CD4-positive, alpha-beta T cell treated with Interferon alpha-2 for 1 hour (primary cell): ENCODE results near the gene RNF38.
A peak's percentile ranks its signal among the peaks of the same experiment; 100 is the strongest.
"Not testable (repeated sequence)": the region's sequence is repeated elsewhere in the genome, so short reads cannot be mapped to it uniquely, and the experiment has no call there.

ENCODE experiments used
- DNase-seq, 2 donors: peaks; one replicate each; pipeline ENCODE4 v3.0.0-alpha.2; 2020 to 2022

RNF38 gene

DNA sequence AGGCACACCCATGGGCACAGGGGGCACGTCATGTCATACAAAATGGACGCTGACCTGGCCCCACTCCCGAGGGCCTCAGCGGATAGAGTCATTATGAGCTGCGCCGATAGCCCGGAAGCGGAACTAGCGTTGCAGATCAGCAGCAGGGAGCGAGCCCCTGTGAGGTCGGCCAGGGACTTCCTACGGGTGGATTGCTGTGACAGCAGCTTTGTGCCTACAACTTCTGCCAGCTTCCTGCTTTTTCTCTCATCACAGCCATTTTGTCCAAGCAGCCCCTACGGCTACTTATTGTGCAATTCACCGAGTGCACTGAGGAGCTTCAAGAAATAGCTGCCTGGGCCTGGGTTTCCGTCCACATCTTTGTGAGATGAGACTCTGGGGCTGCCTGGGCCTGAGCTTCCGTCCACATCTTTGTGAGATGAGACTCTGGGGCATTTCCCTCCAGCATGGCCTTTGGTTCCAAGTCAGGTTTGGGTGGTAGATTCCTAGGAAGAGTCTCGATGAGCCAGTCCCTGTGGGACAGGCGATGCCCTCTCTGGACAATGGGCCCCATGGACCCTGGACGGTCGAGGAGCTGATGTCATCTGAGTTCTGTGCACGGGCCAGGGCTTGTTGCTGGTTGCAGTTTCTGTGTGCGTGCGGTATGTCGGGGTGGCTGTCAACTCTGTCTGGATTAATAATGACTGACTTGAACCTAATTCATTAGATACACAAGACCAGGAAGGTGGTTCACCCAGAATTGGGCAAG, 74.8 kb downstream of the RNF38 start:
- peak in 1 of 2 donors; percentile 1 for DNase-seq

DNA sequence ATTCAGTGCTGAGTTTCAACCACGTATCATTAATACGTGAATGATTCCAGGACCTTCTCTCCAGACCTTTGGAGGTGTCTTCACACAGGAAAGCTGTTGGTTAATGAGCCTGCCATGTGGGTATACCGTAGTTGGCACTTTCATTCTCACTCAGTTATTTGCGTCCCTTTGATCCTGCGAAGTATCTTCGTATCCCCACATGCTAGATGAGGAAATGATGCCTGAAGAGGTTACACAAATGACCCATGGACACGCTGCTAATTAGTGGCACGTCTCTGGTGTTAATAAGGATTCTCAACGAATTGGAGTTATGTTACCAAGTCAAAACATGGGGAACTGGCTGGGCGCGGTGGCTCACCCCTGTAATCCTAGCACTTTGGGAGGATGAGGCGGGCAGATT, 76.1 kb downstream of the RNF38 start:
- no peak for DNase-seq

DNA sequence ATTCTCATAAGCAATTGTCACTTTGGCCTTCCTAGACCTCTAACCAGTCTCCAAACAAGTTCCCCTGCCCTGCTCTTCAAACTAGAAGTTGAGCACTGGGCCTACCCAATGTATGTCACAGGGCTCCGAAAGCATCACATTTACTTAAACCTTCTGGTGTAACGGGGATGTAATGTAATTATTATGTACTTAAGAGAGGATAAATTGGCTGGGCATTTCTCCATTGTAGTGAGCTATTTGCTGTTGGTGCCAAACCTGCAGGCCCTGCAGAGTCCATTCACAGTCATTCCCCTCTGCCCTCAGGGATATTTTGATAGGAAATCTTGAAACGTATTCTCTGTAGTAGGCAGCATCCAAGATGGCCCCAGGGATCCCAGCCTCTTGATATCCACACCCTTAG, 77.6 kb downstream of the RNF38 start:
- DNase-seq, result no peak

DNA sequence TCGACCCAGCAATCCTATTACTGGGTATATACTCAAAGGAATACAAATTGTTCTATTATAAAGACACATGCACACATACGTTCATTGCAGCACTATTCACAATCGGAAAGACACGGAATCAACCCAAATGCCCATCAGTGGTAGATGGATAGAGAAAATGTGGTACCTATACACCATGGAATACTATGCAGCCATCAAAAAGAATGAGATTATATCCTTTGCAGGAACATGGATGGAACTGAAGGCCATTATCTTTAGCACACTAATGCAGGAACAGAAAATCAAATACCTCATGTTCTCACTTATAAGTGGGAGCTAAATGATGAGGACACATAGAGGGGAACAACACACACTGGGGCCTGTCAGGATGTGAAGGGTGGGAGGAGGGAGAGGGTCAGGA, 78.2 kb downstream of the RNF38 start:
- not testable (repeated sequence) for DNase-seq

DNA sequence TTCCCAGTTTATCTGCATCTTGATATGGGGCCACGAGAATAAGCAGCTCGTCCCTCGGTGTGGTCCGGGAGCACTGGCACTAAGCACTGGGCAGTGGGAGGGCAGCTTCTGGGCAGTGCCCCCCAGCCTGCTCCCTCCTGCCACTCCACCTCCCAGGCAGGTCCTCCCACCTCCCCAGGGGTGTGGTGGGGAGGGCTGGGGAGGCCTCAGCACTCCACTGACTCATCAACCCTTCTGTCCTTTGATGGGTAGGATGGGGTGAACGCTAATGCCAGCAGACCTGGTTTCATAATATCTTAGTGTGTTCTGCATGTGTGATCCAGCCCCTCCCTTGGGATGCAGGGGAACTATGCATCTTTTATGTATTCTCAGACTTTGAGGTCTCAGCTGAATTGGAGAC, 79.6 kb downstream of the RNF38 start:
- no peak for DNase-seq

DNA sequence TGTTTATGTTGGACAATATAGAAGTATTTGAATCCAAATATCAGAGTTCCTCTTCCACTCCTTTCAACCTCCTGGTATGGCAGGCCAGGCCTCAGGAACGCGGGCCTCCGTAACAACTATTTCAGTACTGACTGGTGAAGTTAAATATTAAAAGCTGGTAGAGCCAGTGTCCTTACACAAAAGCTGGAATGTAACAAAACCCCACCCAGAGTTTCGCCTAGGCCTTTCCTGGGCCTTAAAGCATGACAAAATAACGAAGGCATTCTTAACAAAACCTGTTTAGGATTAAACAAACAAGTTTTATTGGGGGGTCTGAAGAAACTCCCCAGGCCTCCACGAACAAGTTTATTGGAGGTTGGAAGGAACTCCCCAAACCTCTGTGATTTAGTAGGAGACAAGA, 80.3 kb downstream of the RNF38 start:
- no peak for DNase-seq

DNA sequence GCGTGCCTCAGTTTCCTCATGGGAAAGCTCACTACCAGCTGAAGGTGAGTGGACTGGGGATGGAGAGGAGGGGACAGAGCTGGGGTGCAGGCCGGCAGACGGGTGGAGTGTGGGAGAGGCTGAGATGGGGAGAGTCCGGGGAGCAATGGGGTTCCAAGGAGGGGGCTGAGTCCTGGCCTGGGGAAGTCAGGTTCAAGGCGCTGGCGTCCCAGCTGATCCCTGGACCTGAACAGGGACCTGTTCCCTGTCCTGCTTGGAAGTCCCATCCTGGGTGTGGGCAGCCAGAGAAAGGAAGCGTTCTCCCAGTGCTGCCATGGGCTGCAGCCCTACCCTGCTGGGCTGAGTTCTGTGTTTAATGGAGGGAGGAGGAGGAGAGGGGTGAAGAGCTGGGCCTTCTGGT, 80.9 kb downstream of the RNF38 start:
- DNase-seq, result no peak

DNA sequence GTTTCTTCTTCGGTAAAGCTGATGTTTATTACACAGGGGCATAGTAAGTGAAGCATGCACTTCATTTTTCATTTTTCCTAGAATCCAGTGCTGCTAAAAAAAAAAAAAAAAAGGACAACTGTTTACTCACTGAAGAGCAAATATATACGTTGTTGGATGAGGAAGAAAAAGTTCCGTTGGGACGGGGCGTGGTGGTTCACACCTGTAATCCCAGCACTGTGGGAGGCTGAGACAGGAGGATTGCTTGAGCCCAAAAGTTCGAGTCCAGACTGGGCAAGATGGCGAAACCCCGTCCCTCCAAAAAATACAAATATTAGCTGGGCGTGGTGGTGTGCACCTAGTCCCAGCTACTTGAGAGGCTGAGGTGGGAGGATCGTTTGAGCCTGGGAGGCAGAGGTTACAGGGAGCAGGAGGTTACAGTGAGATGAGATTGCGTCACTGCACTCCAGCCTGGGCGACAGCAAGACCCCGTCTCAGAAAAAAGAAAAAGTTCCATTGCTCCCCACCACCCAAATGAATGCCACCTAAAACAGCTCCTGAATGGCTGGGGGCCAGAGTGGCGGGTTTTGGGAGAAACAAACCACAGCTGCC, 81.8 kb downstream of the RNF38 start:
- no peak for DNase-seq

DNA sequence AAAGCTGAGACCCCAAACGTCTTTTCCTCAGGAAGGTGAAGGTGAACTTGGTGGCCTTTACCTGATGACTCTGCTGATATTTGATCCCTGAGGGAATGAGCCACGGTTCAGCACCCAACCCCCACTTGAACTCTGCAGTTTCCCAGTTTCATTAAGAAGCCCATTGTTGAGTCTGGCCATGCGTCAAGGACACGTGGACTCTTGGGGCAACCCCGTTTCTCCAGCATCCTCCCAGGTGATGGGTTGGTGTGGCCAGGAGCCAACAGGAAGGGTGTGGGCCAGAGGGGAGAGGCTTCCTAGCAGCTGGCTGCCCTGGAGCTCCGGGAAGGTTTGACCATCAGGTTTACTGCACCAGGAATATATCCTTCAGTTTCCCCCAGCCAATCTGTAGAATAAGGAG, 82.3 kb downstream of the RNF38 start:
- DNase-seq, result no peak

DNA sequence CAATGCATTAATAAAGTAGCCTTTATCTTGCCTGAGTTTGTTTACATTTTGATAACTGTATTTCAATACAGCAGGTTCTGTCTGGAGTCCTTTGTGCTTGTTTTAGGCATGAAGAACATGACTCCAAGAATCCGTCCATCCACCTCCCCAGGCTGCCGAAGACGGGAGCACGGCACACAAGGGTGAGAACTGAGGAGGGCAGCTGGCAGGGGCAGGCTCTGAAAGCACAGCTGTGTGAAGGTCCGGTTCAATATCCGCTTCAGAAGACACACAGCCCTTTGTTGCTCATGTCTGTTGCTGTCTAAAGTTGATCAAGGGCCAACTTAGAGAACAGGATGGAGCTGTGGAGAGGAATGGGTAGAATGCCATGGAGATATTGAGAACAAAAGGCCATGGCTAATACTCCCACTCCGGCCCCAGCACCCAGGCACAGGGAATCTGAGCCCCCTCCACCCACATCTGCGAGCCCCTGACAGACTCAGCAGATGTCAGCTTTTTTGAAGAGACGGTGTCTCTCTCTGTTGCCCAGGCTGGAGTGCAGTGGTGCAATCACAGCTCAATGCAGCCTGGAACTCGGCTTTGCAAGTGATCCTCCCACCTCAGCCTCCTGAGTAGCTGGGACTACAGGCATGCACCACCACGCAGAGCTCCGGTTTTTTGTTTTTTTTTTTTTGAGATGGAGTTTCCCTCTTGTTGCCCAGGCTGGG, 83.3 kb downstream of the RNF38 start:
- no peak for DNase-seq

DNA sequence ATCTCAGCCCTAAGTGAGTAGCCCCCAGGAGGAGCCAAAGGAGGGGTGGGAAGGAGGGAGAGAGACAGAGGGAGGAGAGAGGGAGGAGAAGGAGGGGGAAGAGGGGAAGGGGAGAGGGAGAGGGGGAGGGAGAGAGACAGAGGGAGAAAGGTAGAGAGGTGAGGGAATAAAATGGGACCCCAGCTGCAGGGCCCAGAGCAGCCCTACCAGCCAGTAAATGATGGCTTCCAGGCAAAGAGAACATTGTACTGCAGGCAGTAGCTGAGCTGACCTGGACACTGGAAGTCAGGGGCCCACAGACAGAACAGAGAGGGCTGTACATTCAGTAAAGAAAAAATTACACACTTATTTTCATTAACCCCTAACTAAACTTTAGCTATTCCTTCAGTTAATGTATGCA, 84.0 kb downstream of the RNF38 start:
- DNase-seq, result no peak

DNA sequence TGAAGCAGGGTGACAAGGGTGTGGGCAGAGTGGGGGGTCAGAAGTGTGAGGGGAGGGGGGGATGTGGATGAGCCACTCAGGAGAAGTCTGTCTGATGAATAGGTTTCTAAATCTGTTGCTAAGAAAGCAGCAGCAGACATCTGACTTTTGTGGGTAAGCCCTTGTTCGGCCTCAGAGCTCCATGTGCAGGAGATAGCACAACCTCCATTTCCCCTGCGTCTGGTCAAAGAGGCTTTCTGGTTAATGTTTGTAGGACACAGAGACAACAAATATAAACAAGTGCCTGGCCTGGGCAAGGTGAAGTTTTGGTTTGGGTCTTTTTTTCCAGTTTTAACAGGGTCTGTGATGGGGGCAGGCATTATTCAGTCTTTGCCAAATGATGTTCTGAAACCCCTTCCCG, 84.8 kb downstream of the RNF38 start:
- no peak for DNase-seq

DNA sequence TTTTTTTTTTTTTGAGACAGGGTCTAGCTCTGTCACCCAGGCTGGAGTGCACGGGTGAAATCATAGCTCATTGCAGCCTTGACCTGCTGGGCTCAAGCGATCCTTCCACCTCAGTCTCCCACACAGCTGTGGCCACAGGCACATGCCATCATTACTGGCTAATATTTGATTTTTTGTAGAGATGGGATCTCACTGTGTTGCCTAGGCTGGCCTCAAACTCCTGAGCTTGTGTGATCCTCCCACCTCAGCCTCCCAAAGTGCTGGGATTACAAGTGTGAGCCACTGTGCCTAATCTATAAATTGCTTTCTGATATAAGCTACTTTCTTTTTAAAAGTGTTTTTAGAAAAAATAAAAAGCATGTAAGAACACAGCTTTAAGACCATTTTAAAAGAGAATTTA, 85.3 kb downstream of the RNF38 start:
- DNase-seq, result no peak

DNA sequence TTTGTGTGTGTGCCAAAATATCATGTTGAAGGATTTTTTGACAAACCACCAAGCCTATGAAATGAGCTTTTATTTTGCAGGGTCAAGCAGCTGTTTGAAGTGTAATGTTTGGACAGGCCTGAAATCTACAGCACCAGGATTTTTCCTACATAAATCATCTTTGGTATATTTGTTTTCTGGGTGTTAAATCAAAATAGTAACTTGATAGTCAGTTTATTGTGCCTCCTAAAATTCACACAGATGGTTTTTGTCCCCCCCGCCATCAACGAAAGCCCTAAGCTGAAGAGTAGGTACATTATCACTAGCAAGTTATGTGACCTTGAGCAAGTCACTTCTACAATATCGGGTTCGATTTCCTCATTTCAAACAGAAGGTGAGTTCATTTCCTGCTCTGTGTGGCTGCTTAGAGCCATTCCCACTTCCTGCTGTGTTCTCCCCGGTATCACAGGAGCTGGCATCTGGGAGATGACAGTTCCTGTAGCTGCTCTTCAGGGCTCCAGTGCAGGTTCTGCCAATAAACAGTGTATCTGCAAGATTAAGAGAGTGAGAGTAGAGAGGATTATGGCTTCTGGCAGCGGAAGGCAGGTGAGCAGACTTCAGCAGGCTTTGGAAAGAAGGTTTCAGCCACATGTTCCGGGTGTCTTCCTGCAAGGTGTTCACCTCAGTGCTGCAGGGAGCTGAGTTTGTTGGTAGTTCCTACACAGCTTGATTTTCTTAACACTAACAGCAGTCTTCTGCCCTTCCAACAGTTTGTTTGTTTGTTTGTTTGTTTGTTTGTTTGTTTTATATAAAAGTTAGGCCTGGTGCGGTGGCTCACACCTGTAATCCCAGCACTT, 93.4 kb downstream of the RNF38 start:
- no peak for DNase-seq

DNA sequence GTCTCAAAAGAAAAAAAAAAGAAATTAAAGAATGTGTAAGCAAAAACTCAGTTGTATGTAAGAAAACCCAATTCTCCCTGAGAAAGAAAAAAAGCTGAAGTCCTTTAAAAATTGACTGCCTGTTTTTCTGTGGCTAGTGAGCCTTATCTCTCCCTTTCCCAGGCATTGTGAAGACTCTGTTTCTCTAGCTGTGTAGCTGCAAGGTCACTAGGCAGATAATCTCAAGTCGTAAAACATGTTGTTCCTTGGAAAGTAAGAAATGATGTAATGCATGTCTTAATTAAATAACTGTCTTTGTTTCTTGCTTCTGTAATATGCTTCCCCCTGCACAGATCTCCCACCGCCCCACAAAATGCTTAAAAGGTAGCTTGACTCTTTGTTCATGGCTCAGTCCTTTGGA, 95.7 kb downstream of the RNF38 start:
- DNase-seq, result not testable (repeated sequence)

DNA sequence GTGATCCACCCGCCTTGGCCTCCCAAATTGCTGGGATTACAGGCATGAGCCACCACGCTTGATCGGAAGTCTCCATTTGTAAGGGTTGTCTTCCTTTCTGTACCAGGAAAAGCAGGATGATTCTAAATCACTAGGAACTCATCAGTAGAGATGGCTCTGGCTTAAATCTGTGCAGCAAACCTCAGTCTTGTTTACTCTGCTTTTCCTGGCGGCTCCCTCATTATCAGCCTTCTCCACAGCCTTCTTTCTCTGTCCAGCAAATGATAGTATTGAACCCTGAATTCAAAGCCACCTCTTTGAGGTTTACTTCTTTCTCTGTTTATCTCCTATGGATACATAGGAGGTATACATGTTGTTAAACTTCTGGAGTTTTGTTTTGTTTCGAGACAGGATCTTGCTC, 98.8 kb downstream of the RNF38 start:
- no peak for DNase-seq

DNA sequence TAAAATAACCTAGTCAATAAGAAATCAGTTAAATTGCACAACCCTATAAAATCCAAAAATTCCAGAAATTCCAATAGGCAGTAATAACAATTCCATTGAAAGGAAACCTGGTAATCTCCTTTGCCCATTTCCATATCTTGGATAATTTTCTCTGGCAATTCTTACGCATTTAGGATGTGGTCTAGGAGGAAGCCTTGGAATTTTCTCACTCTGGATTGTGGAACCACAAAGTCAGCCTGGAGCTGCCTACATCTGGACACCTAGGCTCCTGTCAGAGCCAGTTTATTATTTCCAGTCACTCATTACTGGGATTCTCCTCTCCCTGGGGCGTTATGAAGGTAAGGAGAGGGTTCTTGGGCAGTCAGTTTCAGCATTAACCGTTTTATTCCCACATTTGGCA, 101.5 kb downstream of the RNF38 start:
- no peak for DNase-seq

DNA sequence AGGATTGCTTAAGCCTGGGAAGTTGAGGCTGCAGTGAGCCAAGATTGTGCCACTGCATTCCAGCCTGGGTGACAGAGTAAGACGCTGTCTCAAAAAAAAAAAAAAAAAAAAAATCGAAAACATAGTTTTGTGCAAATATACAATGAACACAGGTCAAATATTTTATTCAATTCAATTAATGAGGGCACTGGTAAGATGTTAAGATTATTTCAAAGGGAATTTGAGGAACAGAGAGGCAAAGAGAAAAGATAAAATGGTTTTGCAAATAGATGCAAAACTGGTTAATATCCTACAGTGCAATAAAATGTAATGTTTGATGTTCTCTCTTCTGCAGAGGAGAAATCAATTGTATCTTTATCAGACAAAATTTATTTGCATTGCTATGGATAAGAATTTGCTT, 102.3 kb downstream of the RNF38 start:
- no peak for DNase-seq

DNA sequence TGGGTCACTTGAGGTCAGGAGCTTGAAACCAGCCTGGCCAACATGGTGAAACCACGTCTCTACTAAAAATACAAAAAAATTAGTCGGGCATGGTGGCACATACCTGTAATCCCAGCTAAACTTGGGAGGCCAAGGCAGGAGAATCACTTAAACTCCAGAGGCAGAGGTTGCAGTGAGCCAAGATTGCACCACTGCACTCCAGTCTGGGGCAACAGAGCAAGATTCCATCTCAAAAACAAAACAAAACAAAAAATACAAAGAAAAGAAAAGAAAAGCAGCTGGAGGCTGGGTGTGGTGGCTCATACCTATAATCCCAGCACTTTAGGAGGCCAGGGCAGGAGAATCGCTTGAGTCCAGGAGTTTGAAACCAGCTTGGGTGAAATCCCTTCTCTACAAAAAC, 105.1 kb downstream of the RNF38 start:
- DNase-seq, result not testable (repeated sequence)

DNA sequence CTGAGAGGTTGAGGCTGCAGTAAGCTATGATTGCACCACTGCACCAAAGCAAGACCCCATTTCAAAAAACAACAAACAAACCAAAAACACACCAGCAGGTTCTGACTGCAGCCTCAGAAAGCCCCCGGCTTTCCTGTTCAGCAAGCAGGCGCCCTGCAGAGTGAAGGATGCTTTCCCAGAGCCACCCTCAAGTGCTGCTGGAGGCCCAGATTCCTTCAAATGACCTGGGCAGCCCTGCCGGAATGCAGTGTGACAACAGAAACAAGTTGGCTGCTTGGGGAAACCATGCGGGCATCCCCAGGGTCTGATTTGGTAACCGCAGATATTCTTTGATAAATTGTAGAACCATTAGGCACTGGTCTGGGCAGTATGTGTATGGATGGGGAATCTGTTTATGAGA, 106.2 kb downstream of the RNF38 start:
- no peak for DNase-seq

DNA sequence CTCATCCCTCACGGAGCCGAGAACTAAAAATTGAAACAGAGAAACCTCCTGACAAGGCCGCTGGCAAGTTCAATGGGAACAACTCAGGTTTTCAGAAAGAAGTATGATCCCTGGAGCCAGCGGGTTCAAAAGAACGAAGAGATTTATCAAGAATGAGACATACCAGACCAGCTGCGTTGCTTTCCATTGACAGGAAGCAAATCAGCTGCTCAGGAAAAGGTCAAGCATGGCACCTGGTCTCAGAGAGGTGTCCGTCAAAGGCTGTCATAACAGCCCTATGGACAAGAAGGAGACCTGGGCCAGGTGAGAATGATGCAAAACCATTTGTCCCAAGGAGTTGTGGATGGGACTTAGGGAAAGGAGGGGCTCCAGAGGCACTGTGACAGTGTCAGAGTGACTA, 106.9 kb downstream of the RNF38 start:
- no peak for DNase-seq

DNA sequence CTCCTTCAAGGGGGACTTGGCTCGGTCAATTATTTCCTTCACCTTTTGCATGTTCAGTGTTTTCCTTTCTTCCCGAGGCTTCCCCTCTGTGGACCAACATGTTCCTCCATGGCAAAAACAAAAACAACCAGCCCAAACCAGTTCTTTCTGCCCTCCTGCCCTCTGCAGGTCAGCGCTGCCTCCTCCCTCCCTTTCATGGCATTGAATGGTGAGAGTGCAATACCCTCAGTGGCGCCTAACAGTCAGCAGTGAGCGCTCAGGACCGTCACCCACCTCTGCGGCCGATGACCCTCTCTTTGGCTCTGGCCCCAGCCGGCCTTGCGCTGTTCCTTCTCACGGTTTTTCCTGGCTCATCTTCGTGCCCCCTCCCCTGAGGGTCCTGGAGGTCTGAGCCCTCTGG, 107.4 kb downstream of the RNF38 start:
- DNase-seq, result no peak

DNA sequence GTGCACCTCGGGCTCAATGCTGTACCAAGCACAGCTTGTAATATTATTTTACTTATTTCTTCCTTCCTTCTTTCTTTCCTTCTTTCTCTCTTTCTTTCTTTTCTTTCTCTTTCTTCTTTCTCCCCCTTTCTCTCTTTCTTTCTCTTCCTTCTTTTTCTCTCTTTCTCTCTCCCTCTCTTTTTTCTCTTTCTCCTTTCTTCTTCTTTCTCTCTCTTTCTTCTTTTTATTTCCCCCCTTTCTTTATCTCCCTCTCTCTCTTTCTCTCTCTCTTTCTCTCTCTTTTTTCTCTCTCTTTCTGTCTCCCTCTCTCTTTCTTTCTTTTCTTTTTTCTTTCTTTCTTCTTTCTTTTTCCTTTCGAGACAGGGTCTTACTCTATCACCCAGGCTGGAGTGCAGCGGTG, 109.1 kb downstream of the RNF38 start:
- DNase-seq, result no peak
